Mammary epithelial cell (primary cell): ENCODE data around the gene MAPK8IP3.

Source experiments
- EZH2 ChIP-seq: IDR thresholded peaks from 2 replicates; pipeline ENCODE4 v1.6.1; 2012; ENCODE audit warnings: low read length, inconsistent platforms, borderline replicate concordance
- TF ChIP-seq, protein P1 (sequence below), 2 donors: IDR thresholded peaks in 1 of 2; conservative IDR thresholded peaks in 1 of 2; 2 replicates each; pipeline ENCODE4 v1.5.1; 2011 to 2012; ENCODE audit warnings: inconsistent platforms in 2 of 2, low read length in 2 of 2, mild to moderate bottlenecking in 2 of 2, control low read depth in 1 of 2, low read depth in 1 of 2; ENCODE audit not compliant: insufficient read depth in 1 of 2; ENCODE audit errors: extremely low read depth in 1 of 2

DNA sequence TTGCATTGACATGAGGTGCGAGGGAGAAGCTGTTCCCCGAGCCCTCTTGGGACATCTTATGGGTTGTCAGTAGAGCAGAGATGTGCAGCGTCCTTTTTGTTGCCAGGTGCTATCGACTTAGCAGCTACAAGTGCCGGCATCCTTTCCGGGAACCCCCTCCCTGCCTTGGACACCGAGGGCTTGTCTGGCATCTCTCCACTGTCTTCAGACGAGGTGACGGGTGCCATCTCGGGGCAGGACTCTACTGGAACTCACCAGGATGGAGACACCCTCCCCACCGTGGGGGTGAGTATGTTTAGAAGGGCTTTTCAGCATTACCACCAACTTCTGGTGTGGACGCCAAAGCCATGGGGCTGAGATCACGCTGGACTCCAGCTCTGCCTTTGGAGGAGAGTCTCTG lies 39.7 kb upstream of the MAPK8IP3 start:
- TF ChIP-seq, protein P1, sequence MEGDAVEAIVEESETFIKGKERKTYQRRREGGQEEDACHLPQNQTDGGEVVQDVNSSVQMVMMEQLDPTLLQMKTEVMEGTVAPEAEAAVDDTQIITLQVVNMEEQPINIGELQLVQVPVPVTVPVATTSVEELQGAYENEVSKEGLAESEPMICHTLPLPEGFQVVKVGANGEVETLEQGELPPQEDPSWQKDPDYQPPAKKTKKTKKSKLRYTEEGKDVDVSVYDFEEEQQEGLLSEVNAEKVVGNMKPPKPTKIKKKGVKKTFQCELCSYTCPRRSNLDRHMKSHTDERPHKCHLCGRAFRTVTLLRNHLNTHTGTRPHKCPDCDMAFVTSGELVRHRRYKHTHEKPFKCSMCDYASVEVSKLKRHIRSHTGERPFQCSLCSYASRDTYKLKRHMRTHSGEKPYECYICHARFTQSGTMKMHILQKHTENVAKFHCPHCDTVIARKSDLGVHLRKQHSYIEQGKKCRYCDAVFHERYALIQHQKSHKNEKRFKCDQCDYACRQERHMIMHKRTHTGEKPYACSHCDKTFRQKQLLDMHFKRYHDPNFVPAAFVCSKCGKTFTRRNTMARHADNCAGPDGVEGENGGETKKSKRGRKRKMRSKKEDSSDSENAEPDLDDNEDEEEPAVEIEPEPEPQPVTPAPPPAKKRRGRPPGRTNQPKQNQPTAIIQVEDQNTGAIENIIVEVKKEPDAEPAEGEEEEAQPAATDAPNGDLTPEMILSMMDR (conservative IDR thresholded peaks at IDR 0.05 in 1 of 2, IDR thresholded peaks at IDR 0.05 in 1 of 2; ENCODE audit: extremely low read depth in 1 of 2, insufficient read depth in 1 of 2, low read depth in 1 of 2, low read length in 2 of 2), result no peak
- no peak for TF ChIP-seq EZH2
